K562 (cell line): ENCODE measurements around the gene ASIC1. TPM values are rescaled to one million over a fixed set of nuclear protein-coding genes. Genes with fewer than 3 reads are reported as not detected.

Source experiments
- BRF1 ChIP-seq: IDR thresholded peaks from 3 replicates; pipeline ENCODE4 v1.6.1; 2011; ENCODE audit warnings: borderline replicate concordance, mild to moderate bottlenecking; ENCODE audit not compliant: insufficient read length; ENCODE audit errors: extremely low read depth
- CREB1 ChIP-seq, 2 experiments: sonication (generic) in 1 of 2; formaldehyde crosslinking in 1 of 2; IDR thresholded peaks; 2 replicates each; pipeline versions ENCODE4 v1.6.1 to v1.8.0; 2012 to 2022; ENCODE audit warnings: inconsistent platforms in 1 of 2, mild to moderate bottlenecking in 1 of 2, missing genetic modification reagents in 1 of 2, moderate library complexity in 1 of 2
- CTCF ChIP-seq, 3 experiments: IDR thresholded peaks in 2 of 3; conservative IDR thresholded peaks in 1 of 3; 2 replicates each; pipeline ENCODE4 v1.5.1; 2011 to 2012; ENCODE audit warnings: low read length in 3 of 3, mild to moderate bottlenecking in 3 of 3, control low read depth in 2 of 3, improper control_type of control experiment in 1 of 3, inconsistent platforms in 1 of 3, low read depth in 1 of 3, mixed read lengths in 1 of 3, moderate library complexity in 1 of 3; ENCODE audit not compliant: insufficient read depth in 2 of 3
- DDX20 ChIP-seq: fragments of 450-650 bp; IDR thresholded peaks from 2 replicates; pipeline ENCODE4 v1.6.1; 2016; ENCODE audit warnings: missing genetic modification characterization, low read depth, mild to moderate bottlenecking, missing compliant biosample characterization, moderate library complexity
- FOXA1 ChIP-seq: fragments of 450-650 bp; IDR thresholded peaks from 2 replicates; pipeline ENCODE4 v1.6.1; 2016; ENCODE audit warnings: mild to moderate bottlenecking, borderline replicate concordance
- FOXJ2 ChIP-seq: fragments of 200-800 bp; sonication (Bioruptor generic); IDR thresholded peaks from 2 replicates; pipeline ENCODE4 v1.6.1; 2016; ENCODE audit warnings: missing genetic modification characterization, missing compliant biosample characterization
- HBP1 ChIP-seq: fragments of 450-650 bp; formaldehyde crosslinking; IDR thresholded peaks from 2 replicates; pipeline ENCODE4 v1.4.0; 2022; ENCODE audit warnings: missing genetic modification characterization
- LARP7 ChIP-seq: fragments of 450-650 bp; IDR thresholded peaks from 2 replicates; pipeline ENCODE4 v1.6.1; 2016
- SIN3B ChIP-seq: fragments of 450-650 bp; IDR thresholded peaks from 2 replicates; pipeline ENCODE4 v1.6.1; 2017; ENCODE audit warnings: low read depth, mild to moderate bottlenecking, moderate library complexity
- SMAD3 ChIP-seq: fragments of 450-650 bp; formaldehyde crosslinking; conservative IDR thresholded peaks from 2 replicates; pipeline ENCODE4 v1.4.0; 2020; ENCODE audit warnings: mild to moderate bottlenecking
- TEAD1 ChIP-seq, 2 experiments: fragments of 450-650 bp in 1 of 2; sonication (generic) in 1 of 2; formaldehyde crosslinking; IDR thresholded peaks; 2 replicates each; pipeline versions ENCODE4 v1.4.0 to v1.8.0; 2020 to 2022; ENCODE audit warnings: mild to moderate bottlenecking in 2 of 2, missing genetic modification reagents in 1 of 2
- ZBTB34 ChIP-seq: fragments of 250-450 bp; sonication (Bioruptor Pico); IDR thresholded peaks from 2 replicates; pipeline ENCODE4 v1.8.0; 2021; ENCODE audit warnings: mild to moderate bottlenecking, moderate library complexity
- ZBTB5 ChIP-seq: fragments of 450-650 bp; IDR thresholded peaks from 2 replicates; pipeline ENCODE4 v1.6.1; 2017; ENCODE audit warnings: antibody characterized with exemption
- ZNF121 ChIP-seq: sonication (generic); formaldehyde crosslinking; conservative IDR thresholded peaks from 2 replicates; pipeline ENCODE4 v1.8.0; 2022; ENCODE audit warnings: missing genetic modification reagents
- ZNF316 ChIP-seq: fragments of 450-650 bp; IDR thresholded peaks from 2 replicates; pipeline ENCODE4 v1.6.1; 2016
- ZNF395 ChIP-seq: fragments of 200-800 bp; sonication (Bioruptor generic); IDR thresholded peaks from 2 replicates; pipeline ENCODE4 v1.6.1; 2017; ENCODE audit warnings: missing genetic modification characterization, missing compliant biosample characterization
- polyA plus RNA-seq, 8 experiments: library from polyadenylated mRNA; depleted of rRNA in 4 of 8; stranded (reverse) in 5 of 8; unstranded in 3 of 8; fragments of >200 nt; fragmentation: Nextera tagmentation in 2 of 8; fragmentation: Illumina TruSeq in 1 of 8; extraction: Ambion mirVana in 2 of 8; extraction: Trizol in 1 of 8; gene quantifications; 2 replicates each; pipeline versions ENCODE4 v1.2.1 to v1.2.3, GENCODE V29; 2011 to 2014; ENCODE audit warnings: inconsistent platforms in 1 of 8, missing spikeins in 1 of 8
- total RNA-seq, 7 experiments: library from RNA; depleted of rRNA in 6 of 7; stranded (reverse); fragments of >200 nt in 6 of 7; fragmentation: Illumina TruSeq in 2 of 7; extraction: Trizol in 2 of 7; gene quantifications; 2 replicates each; pipeline versions ENCODE4 v1.2.1 to v1.2.3, GENCODE V29; 2011 to 2021; ENCODE audit warnings: low replicate concordance in 1 of 7

The ASIC1 gene
- total and polyA plus RNA-seq, 9 of the 15 experiments (the other 6 are each of a cell fraction or from before 2014, with no cell fraction given): 0.01 to 1.7 (median 0.45) TPM

- TF ChIP-seq ZBTB5: no peak
- TF ChIP-seq BRF1: no peak
- no peak for TF ChIP-seq ZNF316
- TF ChIP-seq HBP1 (CRISPR knock-in tag): no peak
- TF ChIP-seq CREB1 (IDR thresholded peaks at IDR 0.05): peak; percentile 95
- TF ChIP-seq CREB1 (CRISPR knock-in tag; IDR thresholded peaks at IDR 0.05): peak; percentile 98
- TF ChIP-seq FOXA1: no peak
- TF ChIP-seq ZNF395 (CRISPR knock-in tag): peak; percentile 81; the same call in 1 of the 2 replicates
- TF ChIP-seq ZBTB34 (CRISPR knock-in tag): 0 out of 2 replicates have a peak, but pooled peaks have one; percentile 35
- peak; percentile 90 to 96 (median 95) for TF ChIP-seq CTCF (IDR thresholded peaks at IDR 0.05 in 2 of 3, conservative IDR thresholded peaks at IDR 0.05 in 1 of 3; ENCODE audit: insufficient read depth in 2 of 3, low read depth in 1 of 3, low read length in 3 of 3)
- peak in 1 of 2 experiments; percentile 75; a peak in 1 of 4 replicates for TF ChIP-seq TEAD1 (CRISPR knock-in tag; IDR thresholded peaks at IDR 0.05)
- TF ChIP-seq LARP7: no peak
- TF ChIP-seq DDX20 (tag): no peak
- TF ChIP-seq SIN3B: no peak
- no peak for TF ChIP-seq ZNF121 (CRISPR knock-in tag)
- TF ChIP-seq SMAD3 (CRISPR knock-in tag): no peak
- TF ChIP-seq FOXJ2: no peak
Measured at GRCh38 chr12:50111693-50112455, 54.5 kb downstream of the ASIC1 start, which contains the start of gene COX14 (continued).
